Effector memory CD8-positive, alpha-beta T cell (primary cell): ENCODE measurements around the gene LRRC19.

Source experiments
- ATAC-seq: fragments of 150-1000 bp; cut with Tn5 transposase; replicated peaks from 2 replicates; pipeline ENCODE4 v1.10.0; 2021; ENCODE audit warnings: mild to moderate bottlenecking, moderate library complexity
- DNase-seq, 3 experiments: peaks; one replicate each; pipeline ENCODE4 v3.0.0; 2021
- H3K27ac Mint-ChIP-seq, 2 donors: one replicate each; pipeline ENCODE4 v1.8.0; 2022; ENCODE audit warnings: mild to moderate bottlenecking in 2 of 2, mixed read lengths in 2 of 2, moderate library complexity in 2 of 2
- H3K27me3 Mint-ChIP-seq, 2 donors: one replicate each; pipeline ENCODE4 v1.8.0; 2022; ENCODE audit warnings: mixed read lengths in 2 of 2
- H3K36me3 Mint-ChIP-seq: one replicate; pipeline ENCODE4 v1.8.0; 2022; ENCODE audit warnings: mild to moderate bottlenecking, moderate library complexity, mixed read lengths; ENCODE audit not compliant: insufficient read depth
- H3K4me1 Mint-ChIP-seq, 2 donors: one replicate each; pipeline ENCODE4 v1.8.0; 2022; ENCODE audit warnings: low read depth in 2 of 2, mixed read lengths in 2 of 2
- H3K4me3 Mint-ChIP-seq, 2 donors: one replicate each; pipeline ENCODE4 v1.8.0; 2022; ENCODE audit warnings: mild to moderate bottlenecking in 2 of 2, mixed read lengths in 2 of 2, moderate library complexity in 2 of 2
- H3K9me3 Mint-ChIP-seq, 2 donors: one replicate each; pipeline ENCODE4 v1.8.0; 2022; ENCODE audit warnings: mixed read lengths in 2 of 2

Gene LRRC19

DNA sequence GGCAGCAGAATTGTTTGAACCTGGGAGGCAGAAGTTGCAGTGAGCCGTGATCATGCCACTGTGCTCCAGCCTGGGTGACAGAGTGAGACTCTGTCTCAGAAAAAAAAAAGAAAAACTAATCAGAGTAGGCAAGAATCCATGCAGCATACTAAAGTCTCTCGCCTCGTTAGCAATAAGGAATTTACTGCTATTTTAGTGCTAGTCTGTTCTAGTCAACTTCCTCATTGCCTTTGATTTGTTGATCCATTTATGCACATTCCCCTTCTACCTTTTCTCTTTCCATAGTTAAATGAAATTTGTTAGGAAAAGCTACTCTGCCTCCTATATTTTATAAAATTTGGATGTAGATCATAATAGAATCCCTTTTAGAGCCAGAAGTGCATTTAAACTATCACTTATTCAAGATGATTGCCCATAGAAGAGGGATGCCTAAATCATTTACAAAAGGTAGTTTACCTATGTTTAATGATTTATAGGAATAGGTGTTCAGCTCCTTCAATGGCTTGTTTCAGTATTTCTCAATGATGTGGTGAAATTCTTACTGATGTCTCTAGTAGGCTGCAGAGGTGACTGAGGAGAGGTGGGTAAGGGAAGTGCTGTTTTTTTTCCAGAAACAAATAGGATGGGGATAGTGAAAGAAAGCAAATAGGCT is 1.9 kb downstream of the LRRC19 start:
- no peak overlapping the region for H3K4me3 Mint-ChIP-seq
- no peaks in the 10 kb centered on the region for H3K27me3 Mint-ChIP-seq
- H3K27ac Mint-ChIP-seq: no peak overlapping the region
- H3K36me3 Mint-ChIP-seq: peaks cover 4% of the 10 kb centered on the region
- ATAC-seq (no peak), DNase-seq (no peak)
- H3K9me3 Mint-ChIP-seq: no peaks in the 10 kb centered on the region
- no peaks in the 10 kb centered on the region for H3K4me1 Mint-ChIP-seq

DNA sequence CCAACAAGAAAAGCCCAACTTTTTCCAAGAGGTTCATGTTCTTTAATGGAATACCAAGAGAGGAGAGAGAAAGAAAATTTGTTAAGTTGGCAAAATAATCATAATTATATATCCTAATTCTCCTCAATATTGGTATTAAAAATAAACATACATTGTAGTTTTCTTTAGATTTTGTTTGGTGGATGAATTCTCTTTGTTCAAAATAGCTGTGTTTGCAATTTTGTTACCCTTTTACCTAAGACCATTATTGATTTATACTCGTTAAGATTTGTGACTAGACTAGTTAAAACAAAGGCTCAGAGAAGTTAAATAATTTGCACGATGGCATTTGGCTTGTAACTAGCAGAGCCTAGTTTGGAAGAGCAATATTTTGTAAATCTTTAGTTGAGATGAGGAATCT is 9.7 kb downstream of the LRRC19 start:
- DNase-seq (no peak), ATAC-seq (no peak)
- Mint-ChIP-seq H3K4me1 (no peaks in the 10 kb centered on the region), H3K36me3 (no peaks in the 10 kb centered on the region), H3K27me3 (no peaks in the 10 kb centered on the region), H3K4me3 (no peak overlapping the region), H3K9me3 (no peaks in the 10 kb centered on the region), H3K27ac (no peak overlapping the region)

DNA sequence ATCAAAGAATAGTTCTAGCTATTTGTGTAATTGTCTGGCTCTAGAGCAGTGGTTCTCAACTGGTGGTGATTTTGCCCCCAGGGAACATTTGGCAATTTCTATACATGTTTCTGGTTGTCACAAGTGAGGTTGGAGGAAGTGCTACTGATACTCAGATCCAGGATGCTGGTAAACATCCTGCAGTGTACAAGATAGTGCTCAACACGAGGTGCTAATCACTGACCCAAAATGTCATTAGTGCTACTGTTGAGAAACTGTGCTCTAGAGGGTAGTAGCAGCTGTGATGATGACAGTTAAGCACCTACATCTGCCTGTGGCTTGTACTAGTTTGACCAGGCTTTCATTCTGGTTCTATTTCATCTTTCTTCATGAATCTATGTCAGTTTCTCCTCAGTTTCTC is 22.1 kb downstream of the LRRC19 start:
- Mint-ChIP-seq H3K4me3 (no peak overlapping the region), H3K27ac (no peak overlapping the region), H3K4me1 (no peaks in the 10 kb centered on the region), H3K36me3 (peaks cover 6% of the 10 kb centered on the region), H3K27me3 (no peaks in the 10 kb centered on the region), H3K9me3 (no peaks in the 10 kb centered on the region)
- ATAC-seq (no peak), DNase-seq (no peak)

DNA sequence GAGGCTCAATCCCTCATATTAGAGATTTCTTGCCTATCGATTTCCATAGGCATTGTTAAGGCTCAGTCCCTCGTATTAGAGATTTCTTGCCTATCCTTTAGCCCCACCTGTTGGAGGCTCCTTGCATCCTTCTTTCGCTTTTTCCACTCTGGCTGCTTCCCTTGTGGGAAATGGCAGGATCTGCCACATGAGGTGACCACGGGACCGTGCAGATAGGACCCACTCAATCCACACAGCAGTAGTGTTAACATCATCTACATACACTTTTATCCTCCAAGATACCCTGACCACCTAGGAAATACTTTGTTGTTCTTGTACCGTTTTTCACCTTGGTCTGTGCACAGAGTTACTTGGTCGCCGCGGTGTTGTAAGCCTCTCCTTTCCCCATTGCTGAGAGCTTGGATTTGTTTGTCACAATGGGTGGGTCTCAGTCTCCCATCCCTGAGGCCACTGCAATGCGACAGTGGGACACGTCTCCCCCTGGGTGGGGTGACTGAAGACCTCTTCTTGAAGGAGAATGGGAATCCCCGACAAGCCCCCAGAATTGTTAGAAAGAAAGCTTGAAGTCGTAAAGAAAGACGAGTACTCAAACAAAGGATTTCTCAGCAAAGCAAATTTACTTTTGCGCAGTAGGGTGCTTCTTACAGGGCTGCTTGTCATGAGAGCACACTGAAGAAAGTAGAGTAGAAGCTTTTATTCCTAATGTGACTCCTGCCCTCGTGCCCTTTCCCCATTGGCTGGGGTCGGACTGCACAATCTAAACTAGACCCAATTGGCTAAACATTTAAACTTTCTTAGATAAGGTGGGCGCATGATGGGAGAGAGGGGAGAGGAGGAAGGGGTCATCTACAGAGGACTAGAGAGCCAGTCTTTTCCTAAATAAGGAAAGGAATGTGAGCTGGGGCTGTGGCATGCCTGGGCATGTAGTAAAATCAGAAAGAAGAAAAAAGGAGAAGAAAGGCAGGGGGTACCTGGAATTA is 29.5 kb downstream of the LRRC19 start:
- ATAC-seq (no peak), DNase-seq (no peak)
- Mint-ChIP-seq H3K27ac (peak overlapping the region in 1 of 2 donors; percentile 4), H3K4me1 (no peaks in the 10 kb centered on the region), H3K9me3 (no peaks in the 10 kb centered on the region), H3K36me3 (no peaks in the 10 kb centered on the region), H3K4me3 (no peak overlapping the region), H3K27me3 (no peaks in the 10 kb centered on the region)

DNA sequence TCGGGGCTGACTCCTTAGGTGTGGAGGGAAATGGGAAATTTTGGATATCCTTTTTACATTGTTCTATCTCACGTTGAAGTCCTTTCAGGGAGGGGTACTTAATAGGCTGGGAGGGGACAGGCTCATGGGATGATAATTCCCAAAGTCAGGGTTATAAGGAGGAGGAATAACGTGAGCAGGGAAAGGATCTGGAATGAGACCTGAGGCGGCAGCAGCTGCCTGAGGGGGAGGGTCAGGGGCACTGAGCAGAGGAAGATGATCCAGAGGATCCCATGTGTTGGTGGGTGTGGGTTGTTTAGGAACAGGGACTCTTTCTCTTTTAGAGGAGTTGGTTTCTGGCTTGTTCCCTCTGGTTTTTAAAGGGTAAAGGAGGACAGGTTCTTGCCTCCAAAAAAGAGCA is 30.5 kb downstream of the LRRC19 start:
- Mint-ChIP-seq H3K27ac (no peak overlapping the region), H3K4me3 (no peak overlapping the region), H3K27me3 (no peaks in the 10 kb centered on the region), H3K4me1 (no peaks in the 10 kb centered on the region), H3K9me3 (no peaks in the 10 kb centered on the region), H3K36me3 (no peaks in the 10 kb centered on the region)
- no peak for DNase-seq
- ATAC-seq: no peak

DNA sequence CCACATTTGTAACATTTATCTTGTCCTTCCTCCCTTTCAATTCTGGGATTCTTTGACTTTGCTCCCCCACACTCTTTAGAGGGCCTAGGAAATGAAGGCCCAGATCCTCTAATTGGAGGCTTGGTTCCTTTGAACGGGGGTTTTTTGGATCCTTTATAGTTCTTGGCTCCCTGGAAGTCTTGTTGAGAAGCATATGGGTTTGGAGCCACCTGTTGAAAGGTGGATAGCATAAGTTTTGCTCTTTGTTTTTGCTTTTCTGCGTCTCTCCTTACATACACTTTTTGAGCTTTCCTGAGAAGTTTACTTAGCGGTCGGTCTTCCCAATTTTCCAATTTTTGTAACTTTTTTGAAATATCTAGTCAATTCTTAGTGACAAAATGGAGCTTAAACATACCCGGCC is 31.5 kb downstream of the LRRC19 start:
- H3K27ac Mint-ChIP-seq: no peak overlapping the region
- no peaks in the 10 kb centered on the region for H3K9me3 Mint-ChIP-seq
- H3K27me3 Mint-ChIP-seq: no peaks in the 10 kb centered on the region
- H3K4me3 Mint-ChIP-seq: no peak overlapping the region
- no peaks in the 10 kb centered on the region for H3K4me1 Mint-ChIP-seq
- ATAC-seq: no peak
- DNase-seq: no peak
- no peaks in the 10 kb centered on the region for H3K36me3 Mint-ChIP-seq

DNA sequence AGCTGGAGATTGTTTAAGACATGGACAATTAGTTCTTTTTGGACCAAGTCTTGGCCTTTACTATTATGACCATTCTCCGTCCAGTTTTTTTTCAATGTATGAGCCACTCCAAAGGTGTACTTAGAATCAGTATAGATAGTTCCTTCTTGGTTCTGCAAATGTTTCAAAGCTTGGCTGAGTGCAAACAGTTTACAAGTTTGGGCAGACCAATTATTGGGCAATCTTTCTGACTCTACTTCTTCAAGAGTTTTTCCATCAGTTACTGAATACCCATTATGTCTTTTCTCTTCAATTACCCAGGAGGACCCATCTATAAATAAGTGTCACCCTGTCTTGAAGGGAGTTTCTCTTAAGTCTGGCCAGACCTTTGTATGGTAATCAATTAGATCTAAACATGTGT is 33.8 kb downstream of the LRRC19 start:
- H3K36me3 Mint-ChIP-seq: no peaks in the 10 kb centered on the region
- no peak overlapping the region for H3K4me3 Mint-ChIP-seq
- peaks cover 0 to 2% of the 10 kb centered on the region in 2 donors for H3K9me3 Mint-ChIP-seq
- no peak for DNase-seq
- no peaks in the 10 kb centered on the region for H3K4me1 Mint-ChIP-seq
- no peaks in the 10 kb centered on the region for H3K27me3 Mint-ChIP-seq
- ATAC-seq: no peak
- H3K27ac Mint-ChIP-seq: no peak overlapping the region

DNA sequence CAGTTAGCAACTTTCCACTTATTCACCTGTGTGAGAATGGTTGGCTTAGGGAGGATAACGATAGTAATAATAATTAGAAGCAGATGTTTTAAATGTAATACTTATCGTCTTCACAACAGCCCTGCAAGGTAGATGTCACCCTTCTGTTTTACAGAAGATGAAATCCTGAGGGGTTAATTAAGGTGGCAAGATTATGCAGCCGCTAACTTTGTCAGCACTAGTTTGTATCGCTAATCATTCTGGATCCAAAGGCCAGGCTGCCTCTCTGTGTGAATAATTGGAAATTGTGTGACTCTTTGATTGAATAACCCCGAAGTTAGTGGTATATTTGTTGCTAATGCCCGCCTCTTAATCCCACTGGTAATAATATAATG is 48.6 kb downstream of the LRRC19 start:
- DNase-seq (no peak), ATAC-seq (no peak)
- no peaks in the 10 kb centered on the region for H3K27me3 Mint-ChIP-seq
- H3K27ac Mint-ChIP-seq: peak overlapping the region; percentile 88 to 95
- H3K4me3 Mint-ChIP-seq: peak overlapping the region; percentile 83
- H3K9me3 Mint-ChIP-seq: no peaks in the 10 kb centered on the region
- H3K36me3 Mint-ChIP-seq: peaks cover 8% of the 10 kb centered on the region
- peaks cover 8 to 22% of the 10 kb centered on the region in 2 donors for H3K4me1 Mint-ChIP-seq

DNA sequence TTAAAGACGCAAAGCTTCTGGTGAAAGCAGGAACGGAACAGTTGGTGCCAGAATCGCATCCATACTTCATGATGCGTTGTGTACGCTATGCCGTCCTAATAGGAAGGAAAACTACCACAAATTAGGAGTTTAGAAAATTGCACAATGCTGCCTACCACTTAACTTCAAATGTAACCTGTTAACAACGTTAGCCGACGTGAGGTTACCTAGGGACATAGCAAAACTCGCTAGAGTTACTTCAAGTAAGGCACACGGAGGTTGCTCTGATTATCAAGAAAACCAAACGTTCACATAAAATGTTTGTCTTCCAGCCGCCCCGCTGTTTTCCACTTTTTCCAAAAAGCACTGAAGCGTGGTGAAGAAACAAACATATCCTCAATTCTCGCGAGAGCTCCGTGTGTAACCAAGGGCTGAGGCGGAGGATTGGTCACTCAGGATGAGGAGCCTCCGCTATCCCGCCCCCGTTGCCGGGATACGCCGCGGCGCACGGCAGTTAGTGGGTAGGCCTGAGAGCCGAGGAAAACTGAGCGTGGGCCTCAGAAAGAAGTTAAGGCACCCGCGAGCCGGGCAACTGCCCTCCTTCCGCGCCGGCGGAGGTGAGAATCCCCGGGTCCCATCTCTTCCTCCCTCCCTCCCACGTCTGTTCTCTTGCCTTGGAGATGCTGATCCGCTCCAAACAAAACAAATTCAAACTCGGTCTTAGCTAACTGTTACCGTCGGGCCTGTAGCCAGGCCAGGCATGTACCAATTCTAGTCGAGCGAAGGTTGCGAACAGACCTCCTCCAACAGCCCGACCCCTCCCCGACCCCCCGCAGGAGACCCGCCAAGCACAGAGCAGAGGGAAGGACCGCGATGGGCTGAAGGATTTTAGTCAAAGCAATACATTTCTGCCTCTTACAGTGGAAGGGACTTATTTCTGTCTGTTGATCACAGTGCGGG is 49.3 kb downstream of the LRRC19 start, which contains the start of gene IFT74:
Gene IFT74, plus strand, starts transcription at position 492 of the 939 bp plus-strand sequence. CDS start 5,556 bp downstream, outside the sequence.
- no peaks in the 10 kb centered on the region for H3K9me3 Mint-ChIP-seq
- peaks cover 8% of the 10 kb centered on the region for H3K36me3 Mint-ChIP-seq
- peaks cover 8 to 22% of the 10 kb centered on the region in 2 donors for H3K4me1 Mint-ChIP-seq
- peak within 1 kb of the TSS; percentile 88 to 95 for H3K27ac Mint-ChIP-seq
- no peaks in the 10 kb centered on the region for H3K27me3 Mint-ChIP-seq
- ATAC-seq: peak; percentile 99
- peak within 1 kb of the TSS; percentile 83 for H3K4me3 Mint-ChIP-seq
- peak; percentile 91 to 92 (median 92) for DNase-seq

DNA sequence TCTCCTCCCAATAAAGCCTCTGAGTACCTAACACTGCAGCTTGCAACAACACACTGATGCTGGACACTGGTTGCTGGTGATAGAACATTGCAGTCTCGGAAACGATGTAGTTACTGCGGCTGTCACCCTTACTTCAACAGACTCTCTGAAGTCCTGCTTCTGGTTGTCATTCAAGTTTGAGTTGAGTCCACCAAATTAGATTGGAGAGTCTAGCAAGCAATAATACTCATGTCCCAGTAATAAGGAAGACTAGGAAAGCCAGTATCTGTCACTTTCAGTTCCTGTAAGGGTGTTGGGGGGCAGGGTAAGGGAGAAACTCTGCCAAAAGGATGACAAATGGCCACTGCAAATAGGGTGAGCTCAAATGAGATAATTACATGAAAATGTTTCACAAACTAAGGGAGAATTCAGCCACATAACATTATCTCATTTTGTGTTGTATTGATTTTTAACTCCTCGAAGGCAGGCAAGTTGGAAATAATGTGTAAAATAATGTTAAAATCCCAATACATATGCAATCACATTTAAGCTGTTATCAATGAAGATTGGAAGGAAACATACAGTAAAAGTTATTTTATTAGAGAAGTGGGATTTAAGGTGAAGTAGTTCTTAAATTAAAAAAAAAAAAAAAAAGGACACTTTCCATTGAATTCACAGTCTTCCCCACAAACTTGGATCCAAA is 50.1 kb downstream of the LRRC19 start:
- Mint-ChIP-seq H3K4me3 (peak overlapping the region; percentile 83), H3K4me1 (peaks cover 8 to 22% of the 10 kb centered on the region in 2 donors), H3K36me3 (peaks cover 8% of the 10 kb centered on the region), H3K27me3 (no peaks in the 10 kb centered on the region), H3K9me3 (no peaks in the 10 kb centered on the region), H3K27ac (peak overlapping the region; percentile 88 to 95)
- ATAC-seq (no peak), DNase-seq (no peak)

DNA sequence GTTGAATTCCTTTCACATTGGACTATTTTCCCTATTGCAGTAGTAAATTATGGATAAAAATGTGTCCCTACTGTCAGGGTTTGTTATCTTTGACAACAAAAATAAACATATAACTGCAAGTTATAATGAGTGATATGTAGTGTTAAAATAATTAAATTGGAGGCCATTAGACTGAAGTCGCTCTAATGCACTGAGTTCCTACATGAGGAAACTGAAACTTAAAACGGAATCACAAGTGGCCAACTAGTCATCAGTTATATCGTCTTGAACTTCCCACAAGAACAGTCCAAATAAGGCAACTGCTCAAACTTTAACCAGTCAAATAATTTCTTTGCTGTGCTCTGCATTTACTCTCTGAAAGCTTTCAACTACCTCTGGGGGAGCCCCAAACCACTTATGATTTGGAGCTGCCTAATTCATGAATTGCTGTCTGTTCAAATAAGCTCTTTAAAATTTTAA is 51.4 kb downstream of the LRRC19 start:
- H3K4me3 Mint-ChIP-seq: peak overlapping the region in 1 of 2 donors; percentile 31
- ATAC-seq: peak; percentile 16
- peaks cover 8% of the 10 kb centered on the region for H3K36me3 Mint-ChIP-seq
- no peaks in the 10 kb centered on the region for H3K9me3 Mint-ChIP-seq
- H3K4me1 Mint-ChIP-seq: peaks cover 8 to 22% of the 10 kb centered on the region in 2 donors
- peak in 1 of 3 experiments; percentile 4 for DNase-seq
- H3K27me3 Mint-ChIP-seq: no peaks in the 10 kb centered on the region
- peak overlapping the region; percentile 82 to 84 for H3K27ac Mint-ChIP-seq

DNA sequence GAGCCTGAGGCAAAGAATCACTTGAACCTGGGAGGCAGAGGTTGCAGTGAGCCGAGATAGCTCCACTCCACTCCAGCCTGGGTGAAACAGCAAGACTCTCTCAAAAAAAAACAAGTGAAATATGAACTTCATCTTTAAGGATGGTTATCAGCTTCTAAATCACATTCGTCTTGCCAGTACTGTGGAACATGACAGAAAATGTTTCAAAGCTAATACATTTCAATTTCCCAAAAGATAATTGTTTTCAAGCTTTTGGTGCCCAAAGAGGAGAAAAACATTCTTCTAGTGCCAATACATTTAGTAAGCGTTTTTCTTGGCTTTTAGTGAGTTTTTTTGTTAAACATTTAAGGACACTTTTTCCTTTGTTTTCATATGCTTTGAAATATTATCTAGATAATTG is 53.7 kb downstream of the LRRC19 start:
- Mint-ChIP-seq H3K27ac (no peak overlapping the region), H3K27me3 (no peaks in the 10 kb centered on the region), H3K4me1 (peaks cover 11 to 30% of the 10 kb centered on the region in 2 donors), H3K36me3 (peaks cover 14% of the 10 kb centered on the region), H3K4me3 (no peak overlapping the region), H3K9me3 (no peaks in the 10 kb centered on the region)
- DNase-seq (no peak), ATAC-seq (no peak)
